ENCODE results near the gene CRADD. TPM values are rescaled to one million over a fixed set of nuclear protein-coding genes. Genes with fewer than 3 reads are reported as not detected.

The CRADD gene
- total RNA-seq, 1 donor from 2014 or later, result 9.8 TPM

DNA sequence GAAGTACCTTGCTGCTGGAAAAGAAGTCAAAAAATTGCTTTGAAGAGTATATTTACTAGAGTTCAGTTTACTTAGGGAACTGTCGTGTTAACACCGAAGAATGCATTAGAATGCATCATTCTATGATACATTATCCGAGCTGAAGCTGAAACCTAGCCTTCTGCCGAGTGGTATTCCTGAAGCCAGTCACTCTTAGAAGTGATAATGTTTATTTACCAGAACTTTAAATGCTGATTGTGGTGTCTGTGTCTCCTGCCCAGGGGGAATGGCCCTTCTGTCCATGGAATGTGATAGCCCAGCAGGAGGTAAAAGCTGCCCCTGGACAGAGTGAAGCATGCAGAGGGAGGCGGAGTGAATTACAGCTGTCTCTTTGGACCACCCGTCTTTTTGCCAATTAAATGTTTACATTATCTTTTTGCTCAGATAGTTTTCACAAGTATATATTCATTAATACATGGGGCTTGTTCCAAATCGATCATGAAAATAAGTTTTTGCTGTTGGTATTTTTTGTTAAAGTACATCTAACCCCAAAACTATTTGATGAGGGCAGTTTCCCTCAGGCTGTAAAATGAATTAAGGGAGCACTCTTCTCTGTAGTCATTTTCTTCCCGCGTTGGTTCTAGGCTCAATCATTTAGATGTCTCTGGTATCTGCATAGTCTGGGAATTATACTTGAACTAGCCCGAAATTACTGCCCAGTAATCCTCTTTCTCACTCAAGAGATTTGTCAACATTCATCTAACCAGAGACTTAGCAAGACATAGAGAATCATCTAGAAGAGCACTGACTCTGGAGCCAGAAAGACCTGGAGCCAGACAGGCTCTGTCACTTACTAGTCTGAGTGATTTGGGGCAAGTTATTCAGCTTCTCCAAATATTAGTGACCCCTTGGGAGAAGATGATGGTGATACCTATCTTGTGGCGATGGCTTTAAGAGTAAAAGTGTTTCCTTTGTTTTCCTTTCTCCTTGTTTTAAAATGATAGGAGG, 147.6 kb downstream of the CRADD start:
- Mint-ChIP-seq H3K27ac (ENCODE audit: unreplicated experiment) (no peak overlapping the region), H3K27me3 (ENCODE audit: low read depth) (no peaks in the 10 kb centered on the region), H3K36me3 (ENCODE audit: low read depth) (no peaks in the 10 kb centered on the region), H3K9me3 (no peaks in the 10 kb centered on the region), H3K4me1 (peaks cover 26% of the 10 kb centered on the region), H3K4me3 (no peak overlapping the region)
- TF ChIP-seq, protein P1, sequence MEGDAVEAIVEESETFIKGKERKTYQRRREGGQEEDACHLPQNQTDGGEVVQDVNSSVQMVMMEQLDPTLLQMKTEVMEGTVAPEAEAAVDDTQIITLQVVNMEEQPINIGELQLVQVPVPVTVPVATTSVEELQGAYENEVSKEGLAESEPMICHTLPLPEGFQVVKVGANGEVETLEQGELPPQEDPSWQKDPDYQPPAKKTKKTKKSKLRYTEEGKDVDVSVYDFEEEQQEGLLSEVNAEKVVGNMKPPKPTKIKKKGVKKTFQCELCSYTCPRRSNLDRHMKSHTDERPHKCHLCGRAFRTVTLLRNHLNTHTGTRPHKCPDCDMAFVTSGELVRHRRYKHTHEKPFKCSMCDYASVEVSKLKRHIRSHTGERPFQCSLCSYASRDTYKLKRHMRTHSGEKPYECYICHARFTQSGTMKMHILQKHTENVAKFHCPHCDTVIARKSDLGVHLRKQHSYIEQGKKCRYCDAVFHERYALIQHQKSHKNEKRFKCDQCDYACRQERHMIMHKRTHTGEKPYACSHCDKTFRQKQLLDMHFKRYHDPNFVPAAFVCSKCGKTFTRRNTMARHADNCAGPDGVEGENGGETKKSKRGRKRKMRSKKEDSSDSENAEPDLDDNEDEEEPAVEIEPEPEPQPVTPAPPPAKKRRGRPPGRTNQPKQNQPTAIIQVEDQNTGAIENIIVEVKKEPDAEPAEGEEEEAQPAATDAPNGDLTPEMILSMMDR (conservative IDR thresholded peaks at IDR 0.05), result no peak
- no peak for DNase-seq (ENCODE audit: low read depth, low spot score)

DNA sequence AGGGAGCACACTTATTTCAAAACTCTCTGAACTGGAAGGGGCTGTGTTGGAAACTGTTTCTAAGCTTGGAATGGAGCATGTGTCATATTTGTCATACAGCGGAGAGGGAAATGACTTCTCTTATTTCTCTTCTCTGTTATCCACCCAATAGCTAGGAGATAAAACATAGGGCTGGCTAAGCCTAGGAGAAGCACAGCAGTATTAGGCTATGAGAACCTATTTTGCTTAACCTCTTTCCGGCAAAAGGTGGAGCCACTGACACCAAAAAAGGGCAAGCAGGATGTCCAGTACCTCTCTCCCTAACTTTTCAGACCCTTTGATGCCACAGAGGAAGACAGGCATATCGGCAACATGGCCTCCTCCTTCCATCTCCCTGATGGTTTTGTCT, 148.3 kb downstream of the CRADD start:
- Mint-ChIP-seq H3K9me3 (no peaks in the 10 kb centered on the region), H3K27me3 (ENCODE audit: low read depth) (no peaks in the 10 kb centered on the region), H3K4me3 (no peak overlapping the region)

DNA sequence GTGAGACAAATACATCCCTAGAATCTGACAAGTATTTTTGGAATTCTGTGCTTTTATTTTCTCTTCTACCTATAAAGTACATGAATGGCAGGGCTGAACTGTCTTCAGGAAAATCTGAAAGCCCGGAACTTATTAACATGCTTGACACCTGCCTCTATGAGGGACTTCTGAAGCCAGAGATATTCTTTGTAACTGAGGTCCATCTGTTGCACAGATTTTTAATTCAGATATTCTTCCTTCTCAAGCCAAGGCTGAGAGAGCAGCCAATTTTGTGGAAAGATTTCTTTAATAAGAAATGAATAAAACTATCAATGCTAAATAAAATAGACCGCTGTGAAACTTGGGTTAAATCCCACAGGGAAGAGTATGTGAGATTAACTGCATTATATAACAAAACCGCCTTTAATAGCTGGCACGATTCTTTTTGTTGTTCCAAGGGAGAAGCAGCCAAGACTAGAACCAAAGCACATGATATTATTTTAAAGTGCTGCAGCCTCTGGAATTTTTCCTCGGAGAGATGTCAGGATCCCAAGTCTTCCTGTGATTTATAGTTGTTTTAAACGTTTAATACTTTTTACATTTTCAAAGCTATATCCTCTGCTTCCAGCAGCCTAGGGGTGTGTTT, 148.9 kb downstream of the CRADD start:
- Mint-ChIP-seq H3K9me3 (no peaks in the 10 kb centered on the region), H3K36me3 (ENCODE audit: low read depth) (no peaks in the 10 kb centered on the region), H3K27ac (ENCODE audit: unreplicated experiment) (no peak overlapping the region), H3K4me1 (peaks cover 20% of the 10 kb centered on the region), H3K27me3 (ENCODE audit: low read depth) (no peaks in the 10 kb centered on the region), H3K4me3 (no peak overlapping the region)
- DNase-seq (ENCODE audit: low read depth, low spot score), result no peak
- TF ChIP-seq, protein P1 (conservative IDR thresholded peaks at IDR 0.05), result no peak

More for the DNA sequence above, 148.3 kb downstream of the CRADD start:
- TF ChIP-seq, protein P1 (conservative IDR thresholded peaks at IDR 0.05), result no peak
- no peak for DNase-seq (ENCODE audit: low read depth, low spot score)
- Mint-ChIP-seq H3K4me1 (peaks cover 25% of the 10 kb centered on the region), H3K36me3 (ENCODE audit: low read depth) (no peaks in the 10 kb centered on the region), H3K27ac (ENCODE audit: unreplicated experiment) (no peak overlapping the region)

DNA sequence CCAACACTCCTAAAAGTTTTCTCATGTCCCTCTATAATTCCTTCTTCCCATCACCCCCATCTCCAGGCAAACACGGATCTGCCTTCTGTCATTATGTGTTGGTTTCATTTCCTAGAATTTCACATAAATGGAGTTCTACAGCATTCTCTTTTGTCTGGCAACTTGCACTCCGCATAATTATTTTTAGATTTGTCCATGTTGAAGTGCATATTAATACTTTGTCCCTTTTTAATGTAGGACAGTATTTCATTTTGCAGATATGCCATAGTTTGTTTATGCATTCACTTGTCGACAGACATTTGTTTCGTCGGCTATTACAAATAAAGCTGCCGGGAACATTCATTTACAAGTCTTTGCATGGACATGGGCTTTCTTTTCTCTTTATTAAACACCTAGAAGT, 150.0 kb downstream of the CRADD start:
- H3K4me1 Mint-ChIP-seq, result peaks cover 13% of the 10 kb centered on the region

DNA sequence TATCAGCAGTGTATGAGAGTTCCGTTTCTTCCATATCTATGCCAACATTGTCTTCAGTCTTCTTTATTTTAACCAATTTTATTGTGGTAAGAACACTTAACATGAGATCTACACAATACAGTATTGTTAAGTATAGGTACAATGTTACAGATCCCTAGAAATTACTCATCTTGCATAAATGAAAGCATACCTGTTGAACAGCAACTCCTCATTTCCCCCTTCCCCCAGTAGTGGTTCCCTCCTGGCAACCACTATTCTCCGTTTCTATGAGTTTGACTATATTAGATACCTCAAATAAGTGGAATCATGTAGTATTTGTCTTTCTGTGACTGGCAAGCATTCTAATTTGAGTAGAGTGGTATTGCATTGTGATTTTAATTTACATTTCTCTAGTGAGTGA, 150.5 kb downstream of the CRADD start:
- Mint-ChIP-seq H3K27ac (ENCODE audit: unreplicated experiment) (no peak overlapping the region), H3K4me1 (peaks cover 10% of the 10 kb centered on the region), H3K4me3 (no peak overlapping the region), H3K27me3 (ENCODE audit: low read depth) (no peaks in the 10 kb centered on the region), H3K36me3 (ENCODE audit: low read depth) (no peaks in the 10 kb centered on the region), H3K9me3 (no peaks in the 10 kb centered on the region)
- TF ChIP-seq, protein P1 (conservative IDR thresholded peaks at IDR 0.05), result no peak
- no peak for DNase-seq (ENCODE audit: low read depth, low spot score)

More for the DNA sequence above, 150.0 kb downstream of the CRADD start:
- Mint-ChIP-seq H3K27me3 (ENCODE audit: low read depth) (no peaks in the 10 kb centered on the region), H3K4me3 (no peak overlapping the region), H3K36me3 (ENCODE audit: low read depth) (no peaks in the 10 kb centered on the region), H3K9me3 (no peaks in the 10 kb centered on the region), H3K27ac (ENCODE audit: unreplicated experiment) (peak overlapping the region; percentile 17)
- DNase-seq (ENCODE audit: low read depth, low spot score), result no peak
- TF ChIP-seq, protein P1 (conservative IDR thresholded peaks at IDR 0.05), result no peak
